ENCODE data around the gene LEMD1.

The LEMD1 gene

DNA sequence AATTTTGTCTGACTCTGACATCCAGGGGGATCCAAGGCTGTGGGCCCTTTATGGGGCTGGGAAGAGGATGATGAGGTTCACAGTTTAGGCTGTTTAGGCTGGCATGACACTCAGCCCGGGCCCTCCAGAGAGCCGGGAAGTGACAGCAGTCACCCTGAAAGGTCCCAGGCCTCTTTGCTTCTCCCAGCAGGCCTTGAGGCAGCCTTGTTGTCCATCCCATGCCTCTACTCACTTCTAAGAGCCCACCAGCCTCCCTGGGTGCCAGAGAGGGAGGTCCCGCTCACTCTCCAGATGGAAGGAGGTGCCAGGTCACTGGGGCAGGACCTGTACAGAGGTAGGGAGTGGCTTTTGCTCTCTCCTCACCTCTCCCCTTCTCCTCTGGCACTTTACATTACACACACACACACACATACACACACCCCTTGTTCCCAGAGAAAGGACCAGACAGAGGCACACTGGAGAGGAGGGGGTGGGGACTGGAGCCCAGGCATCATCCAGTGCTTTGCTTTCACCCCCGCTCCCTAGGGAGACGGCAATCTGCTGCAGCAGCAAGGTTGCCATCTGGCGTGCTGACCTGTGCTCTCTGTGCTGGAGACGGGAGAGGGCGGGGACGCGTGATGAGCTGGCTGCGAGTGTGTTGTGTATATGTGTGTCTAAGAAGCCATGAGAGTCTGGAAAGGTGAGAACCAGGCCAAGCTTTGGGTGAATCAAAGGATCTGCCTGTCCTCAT lies 69.7 kb downstream of the LEMD1 start:
- DNase-seq, result peak; percentile 99

- peak; percentile 82 for DNase-seq
Observed at GRCh38 chr1:205350691-205351141, 71.1 kb downstream of the LEMD1 start.

GRCh38 chr1:205350124-205350523 lies 71.7 kb downstream of the LEMD1 start:
- DNase-seq, result no peak

DNA sequence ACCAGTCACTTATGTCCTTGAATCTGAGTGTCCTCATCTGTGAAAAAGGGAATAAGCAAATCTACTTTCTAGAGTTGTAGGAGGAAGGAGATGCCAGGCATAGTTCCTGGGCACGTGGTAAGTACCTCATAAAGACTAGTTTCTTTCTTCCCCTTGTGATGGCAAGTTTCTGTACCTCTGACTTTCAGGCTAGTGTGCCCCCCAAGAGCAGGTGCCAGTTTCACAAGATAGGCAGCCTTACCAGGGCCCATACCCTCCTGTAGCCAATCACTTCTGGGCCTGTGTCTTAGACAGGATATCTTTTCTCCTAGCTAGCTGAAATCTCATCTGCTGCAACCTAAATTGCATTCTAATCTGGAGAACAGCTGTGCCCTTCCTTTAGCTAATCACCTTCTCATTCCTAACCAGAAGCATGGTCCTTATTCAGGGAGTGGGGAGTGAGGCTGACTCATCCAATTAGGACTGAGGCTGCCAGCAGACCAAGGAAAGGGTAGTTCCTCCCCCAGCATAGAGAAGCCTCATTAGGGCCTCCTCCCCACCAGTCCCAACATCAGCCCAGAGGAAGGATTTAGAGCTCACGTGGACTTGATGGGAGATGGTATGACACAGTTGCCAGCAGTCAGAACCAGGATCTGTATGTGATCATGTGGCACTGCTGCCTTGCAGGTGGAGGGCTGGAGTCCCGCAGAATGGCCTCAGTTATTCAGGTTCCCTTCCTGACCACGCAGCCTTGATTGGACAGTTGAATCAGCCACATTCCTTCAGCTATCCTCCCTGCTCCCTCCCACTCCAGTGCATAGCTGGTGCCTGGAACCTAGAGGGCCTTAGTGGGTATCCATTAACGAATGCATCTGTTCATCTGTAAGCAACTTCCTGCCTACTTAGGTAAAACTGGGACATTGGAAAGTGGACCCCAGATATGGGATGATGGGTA lies 73.0 kb downstream of the LEMD1 start:
- DNase-seq, result peak; percentile 65

DNA sequence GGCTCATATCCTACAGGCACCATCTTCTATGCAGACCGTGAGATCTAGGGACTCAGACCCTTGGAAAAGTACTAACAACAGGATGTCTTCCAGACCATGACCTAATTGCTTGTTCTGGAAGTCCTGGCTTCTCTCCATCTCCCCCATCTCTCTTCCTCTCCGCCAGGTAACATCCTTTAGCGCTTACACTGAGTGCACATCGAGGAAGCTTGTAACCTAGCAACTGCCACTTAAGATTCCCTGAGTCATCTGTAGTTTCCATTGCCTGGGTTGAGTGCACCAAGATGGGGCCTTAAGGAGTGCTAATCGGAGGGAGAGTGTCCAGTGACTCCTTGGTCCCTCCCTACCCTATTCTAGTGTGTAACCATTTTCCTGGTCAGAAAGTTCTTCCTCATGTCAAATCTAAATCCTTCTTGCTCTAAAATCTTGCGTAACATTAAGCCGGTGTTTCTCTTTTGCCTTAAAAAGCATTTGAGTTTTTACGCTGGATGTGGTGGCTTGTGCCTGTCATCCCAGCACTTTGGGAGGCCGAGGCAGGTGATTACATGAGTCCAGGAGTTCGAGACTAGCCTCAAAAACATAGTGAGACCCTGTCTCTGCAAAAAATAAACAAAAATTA lies 74.8 kb downstream of the LEMD1 start:
- peak; percentile 82 for DNase-seq

DNA sequence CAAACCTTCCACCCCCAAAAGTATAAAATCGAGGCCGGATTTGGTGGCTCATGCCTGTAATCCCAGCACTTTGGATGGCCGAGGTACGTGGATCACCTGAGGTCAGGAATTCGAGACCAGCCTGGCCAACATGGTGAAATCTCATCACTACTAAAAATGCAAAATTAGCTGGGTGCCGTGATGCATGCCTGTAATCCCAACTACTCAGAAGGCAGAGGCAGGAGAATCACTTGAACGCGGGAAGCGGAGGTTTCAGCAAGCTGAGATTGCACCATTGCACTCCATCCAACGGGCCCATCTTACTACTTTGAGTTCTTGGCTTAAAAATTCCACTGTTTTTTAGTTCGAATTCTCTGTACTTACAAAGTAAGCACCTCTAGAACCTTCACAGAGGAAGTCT lies 76.1 kb downstream of the LEMD1 start:
- no peak for DNase-seq

DNA sequence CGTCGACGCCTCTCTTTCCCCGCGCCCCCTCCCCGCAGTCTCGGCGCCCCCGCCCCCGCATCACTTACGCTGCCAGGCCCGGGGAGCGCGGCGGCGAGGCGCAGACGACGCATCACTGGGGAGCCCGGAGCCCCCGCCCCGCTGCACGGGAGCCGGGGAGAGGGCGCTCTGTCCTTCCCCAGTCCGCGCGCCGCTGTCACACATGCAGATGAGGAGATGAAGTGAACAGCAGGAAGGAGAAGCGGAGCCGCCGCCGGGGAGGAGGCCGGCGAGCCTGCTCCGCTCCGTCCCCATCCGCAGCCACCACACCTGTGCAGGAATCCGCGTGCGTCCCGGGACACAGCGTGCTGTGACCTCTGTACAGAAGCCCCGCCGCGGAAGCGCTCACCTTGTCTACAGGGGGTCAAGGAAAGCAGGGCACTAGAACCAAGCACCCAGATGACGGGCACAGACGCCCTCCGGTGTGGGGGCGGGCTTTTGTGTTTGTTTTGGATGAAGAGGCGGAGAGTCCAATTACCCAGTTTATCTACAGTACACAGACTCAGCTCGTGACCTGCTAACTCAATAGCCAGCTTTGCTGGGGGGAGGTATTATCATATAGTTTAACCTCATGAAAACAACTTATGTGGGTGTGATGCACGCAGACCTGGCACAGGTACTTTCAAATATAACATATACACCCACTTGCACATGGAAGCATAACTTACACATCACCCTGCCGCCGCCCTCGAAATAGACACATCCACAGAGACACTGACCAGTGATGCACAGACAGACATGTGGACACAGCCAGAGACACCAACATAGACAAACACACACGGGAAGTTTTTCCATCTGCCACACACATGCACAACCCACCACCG lies 77.6 kb downstream of the LEMD1 start:
- peak; percentile 36 for DNase-seq

- no peak for DNase-seq
Observed at GRCh38 chr1:205343431-205344065, 78.3 kb downstream of the LEMD1 start.

DNA sequence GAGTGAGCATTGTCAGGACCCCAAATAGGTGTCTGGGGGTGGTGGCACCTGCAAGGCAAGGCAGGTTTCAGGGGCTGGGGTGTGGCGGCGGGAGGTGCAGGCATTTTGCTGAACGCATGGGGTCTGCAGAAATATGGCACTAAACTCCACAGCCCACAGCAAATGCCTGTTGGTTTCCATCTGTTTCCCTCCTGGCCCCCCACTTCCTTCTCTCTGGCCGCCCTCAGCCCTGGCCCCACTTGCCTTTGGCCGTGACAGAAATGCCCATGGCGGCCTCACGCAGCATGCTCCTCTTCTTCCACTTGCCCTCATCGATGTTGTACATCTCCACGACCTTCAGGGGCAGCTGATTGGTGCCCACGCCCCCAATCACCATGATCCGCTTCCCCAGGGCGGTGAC lies 78.9 kb downstream of the LEMD1 start:
- no peak for DNase-seq

DNA sequence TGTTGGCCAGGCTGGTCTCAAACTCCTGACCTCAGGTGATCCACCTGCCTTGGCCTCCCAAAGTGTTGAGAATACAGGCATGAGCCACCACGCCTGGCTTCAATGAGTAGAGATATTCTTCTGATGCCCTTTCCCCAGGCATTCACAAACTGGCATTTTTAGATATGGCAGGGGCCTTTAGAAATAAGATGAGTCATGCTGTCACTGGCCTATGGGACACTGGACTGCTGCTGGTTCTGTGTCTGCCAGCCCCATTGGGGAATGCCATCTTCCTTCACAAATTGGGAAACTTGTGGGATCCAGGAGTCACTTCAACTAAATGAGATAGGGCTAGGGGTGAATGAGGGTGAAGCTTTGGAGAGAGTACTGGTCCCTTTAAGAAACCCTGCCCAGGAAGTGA lies 81.2 kb downstream of the LEMD1 start:
- no peak for DNase-seq

DNA sequence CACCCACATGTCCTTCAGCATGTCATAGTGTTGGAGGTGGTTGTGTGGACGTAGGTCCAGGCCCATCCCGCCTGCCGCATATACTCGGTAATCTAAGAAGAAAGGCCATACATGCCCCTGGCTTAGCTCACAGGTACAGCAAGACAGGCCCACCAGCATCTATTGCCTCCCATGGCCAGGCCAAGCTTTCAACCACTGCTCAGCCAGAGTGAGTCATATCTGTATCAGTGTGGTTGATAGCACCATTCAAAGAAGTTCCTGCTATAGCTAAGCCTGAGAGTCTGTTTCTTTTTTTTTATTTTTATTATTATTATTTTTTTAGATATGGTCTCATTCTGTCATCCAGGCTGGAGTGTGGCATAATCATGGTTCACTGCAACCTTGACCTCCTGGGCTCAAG lies 82.1 kb downstream of the LEMD1 start:
- no peak for DNase-seq

DNA sequence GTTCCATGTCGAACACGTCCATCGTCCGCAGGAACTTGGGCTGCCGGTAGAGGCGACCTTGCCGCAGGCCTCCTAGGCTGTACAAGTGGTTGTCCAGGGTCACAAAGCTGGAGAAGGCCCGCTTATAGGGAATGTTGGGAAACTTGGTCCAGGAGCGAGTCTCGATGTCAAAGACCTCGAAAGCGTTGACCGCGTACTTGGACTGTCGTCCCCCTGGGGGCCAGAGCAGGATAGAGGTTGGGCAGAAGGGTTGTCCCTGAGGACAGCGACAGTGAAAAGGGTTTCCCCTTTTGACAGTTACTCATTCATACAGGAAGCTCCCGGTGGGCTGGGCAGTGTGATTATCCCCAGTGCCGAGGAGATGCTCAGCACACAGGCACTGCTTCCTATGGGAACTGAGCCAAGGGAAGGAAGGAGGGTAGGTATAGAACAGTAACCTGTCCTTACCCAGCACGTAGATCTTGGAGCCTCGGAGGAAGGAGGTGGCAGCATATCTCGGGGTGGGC lies 82.6 kb downstream of the LEMD1 start:
- DNase-seq, result no peak

DNA sequence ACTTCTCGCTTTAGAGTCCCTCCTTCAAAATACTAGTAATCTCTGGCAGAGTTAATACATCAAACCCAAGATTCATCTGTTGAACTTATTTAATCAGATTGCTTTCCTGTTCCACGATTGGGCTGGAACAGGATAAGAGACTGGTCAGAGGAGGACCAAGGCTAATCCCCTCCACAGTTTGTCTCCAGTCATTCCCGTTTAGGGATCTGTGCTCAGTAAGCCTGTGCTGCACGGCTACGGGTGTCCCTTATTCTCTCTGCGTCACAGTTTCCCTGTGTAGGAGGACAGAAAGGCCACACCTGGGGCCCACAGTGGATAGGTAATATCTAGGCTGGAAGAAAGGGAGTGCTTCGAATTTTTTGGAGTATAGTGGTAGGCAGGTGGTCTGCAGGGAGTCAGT lies 83.8 kb downstream of the LEMD1 start:
- DNase-seq, result no peak

DNA sequence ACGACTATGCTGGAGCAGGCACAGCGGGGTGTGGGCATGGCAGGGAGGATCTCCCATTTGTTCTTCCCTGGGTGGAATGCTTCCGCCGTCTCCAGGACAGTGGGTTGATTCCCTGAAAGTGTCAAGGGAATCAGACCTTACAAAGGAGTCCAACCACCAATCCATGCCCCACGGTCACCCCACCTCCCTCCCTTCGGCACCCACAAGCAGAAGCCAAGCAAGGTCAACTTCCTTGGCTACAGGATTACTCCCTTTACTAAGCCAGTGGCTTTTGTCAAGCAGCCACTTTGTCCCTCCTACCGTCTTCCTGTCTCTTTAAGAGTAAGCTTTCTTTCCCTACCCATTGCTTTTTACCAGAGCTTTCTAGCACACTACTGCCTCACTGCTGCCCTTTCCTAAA lies 84.4 kb downstream of the LEMD1 start:
- DNase-seq, result no peak

GRCh38 chr1:205335692-205336091 lies 86.2 kb downstream of the LEMD1 start:
- peak; percentile 83 for DNase-seq

DNA sequence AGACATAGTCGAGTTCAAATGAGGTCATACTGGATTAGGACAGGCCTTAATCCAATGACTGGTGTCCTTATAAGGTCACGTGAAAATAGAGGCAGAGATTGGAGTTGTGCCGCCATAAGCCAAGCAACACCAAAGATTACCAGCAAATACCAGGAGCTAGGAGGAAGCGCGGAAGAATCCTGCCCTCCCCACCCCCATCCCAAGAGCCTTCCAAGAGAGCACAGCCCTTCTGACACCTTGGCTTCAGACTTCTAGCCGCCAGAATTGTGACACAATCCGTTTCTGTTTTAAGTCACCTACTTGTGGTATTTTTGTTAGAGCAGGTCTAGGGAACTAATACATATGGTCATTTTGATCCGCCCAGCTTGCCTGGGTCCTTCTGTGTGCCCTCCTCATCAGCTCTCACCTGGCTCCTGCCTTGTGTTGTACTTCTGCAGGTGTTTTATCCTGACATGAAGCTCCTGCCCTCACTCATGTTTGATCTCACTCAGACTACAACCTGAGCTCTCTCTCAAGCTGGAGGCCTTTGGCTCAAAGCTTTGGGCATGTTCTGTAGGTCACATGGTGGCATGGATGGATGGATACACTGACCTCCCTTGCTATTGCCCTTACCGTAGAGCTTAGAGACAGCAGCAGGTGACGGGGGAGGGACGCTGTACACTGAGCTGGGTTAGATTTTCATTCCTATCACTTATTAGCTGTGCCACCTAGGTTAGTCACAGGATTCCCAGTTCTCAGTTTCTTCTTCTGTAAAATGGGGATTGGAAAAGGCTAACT lies 89.7 kb downstream of the LEMD1 start:
- DNase-seq, result no peak
